HG02610 (cell line): ENCODE results near the gene CTIF.

Experiments used
- ATAC-seq: cut with Tn5 transposase; IDR thresholded peaks from one replicate; pipeline ENCODE4 v1.9.1; 2021; ENCODE audit warnings: mild to moderate bottlenecking, moderate library complexity; ENCODE audit not compliant: unreplicated experiment

CTIF gene

GRCh38 chr18:48871391-48872166 is 332.7 kb downstream of the CTIF start:
- no peak for ATAC-seq

DNA sequence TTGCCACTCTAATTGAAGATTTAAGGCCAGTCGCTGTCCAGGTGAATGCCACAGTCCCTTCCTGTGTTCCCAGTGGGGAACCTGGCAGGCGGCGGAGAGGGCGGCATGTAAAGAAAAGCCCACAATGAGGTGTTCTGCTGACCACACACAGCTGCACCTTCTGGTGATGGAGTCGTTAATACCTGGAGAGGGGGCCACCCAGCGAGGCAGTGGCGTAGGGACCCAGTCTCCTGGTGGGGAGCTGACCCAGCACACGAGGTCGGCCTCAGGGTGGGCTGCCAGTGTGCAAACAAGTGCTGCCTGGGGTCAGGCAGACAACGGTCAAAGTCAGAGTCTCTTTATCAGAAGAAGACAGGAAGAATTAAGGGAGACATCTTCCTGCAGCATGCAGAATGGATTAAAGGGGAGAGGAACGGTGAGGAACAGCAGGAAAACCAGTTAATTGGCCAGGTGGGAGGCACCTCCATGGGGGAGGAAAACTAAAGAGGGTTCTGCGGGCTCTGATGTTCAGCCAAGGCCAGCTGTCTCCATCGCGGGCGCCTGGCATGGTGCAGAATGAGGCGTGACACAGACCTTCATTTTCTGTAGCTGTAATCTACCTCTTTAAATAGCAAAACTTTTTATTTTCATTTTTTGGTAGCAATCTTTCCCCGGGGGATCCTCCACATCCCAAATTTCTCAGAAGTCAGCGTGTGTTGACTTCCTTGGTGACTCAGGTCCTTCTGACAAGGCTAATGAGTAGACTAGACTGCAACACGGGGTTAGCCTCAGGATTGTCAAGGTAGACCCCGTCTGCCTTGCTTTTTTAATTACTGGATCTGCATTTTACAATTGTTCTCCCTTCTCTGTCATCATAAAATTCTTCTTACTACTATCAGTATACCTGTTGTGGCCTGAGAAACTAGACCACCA is 333.7 kb downstream of the CTIF start:
- no peak for ATAC-seq

DNA sequence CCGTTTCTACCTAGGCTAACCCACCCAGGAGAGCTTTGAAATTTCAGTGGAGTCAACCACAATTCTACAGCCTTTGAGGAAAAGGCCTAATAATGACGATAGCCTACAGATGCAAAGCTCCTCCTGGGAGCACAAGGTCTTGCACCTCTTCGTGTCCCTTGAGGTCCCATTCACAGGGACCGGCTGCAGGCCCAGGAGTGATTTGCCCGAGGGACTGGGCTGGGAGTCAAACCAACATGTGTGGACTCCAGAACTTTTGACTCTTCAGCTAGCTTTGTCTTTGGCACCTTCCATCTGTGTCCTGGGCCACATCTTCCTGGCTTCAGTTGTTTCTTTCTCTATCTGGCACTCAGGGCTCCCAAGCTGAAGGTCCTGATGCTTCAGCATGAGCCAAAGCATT is 335.4 kb downstream of the CTIF start:
- ATAC-seq: no peak

DNA sequence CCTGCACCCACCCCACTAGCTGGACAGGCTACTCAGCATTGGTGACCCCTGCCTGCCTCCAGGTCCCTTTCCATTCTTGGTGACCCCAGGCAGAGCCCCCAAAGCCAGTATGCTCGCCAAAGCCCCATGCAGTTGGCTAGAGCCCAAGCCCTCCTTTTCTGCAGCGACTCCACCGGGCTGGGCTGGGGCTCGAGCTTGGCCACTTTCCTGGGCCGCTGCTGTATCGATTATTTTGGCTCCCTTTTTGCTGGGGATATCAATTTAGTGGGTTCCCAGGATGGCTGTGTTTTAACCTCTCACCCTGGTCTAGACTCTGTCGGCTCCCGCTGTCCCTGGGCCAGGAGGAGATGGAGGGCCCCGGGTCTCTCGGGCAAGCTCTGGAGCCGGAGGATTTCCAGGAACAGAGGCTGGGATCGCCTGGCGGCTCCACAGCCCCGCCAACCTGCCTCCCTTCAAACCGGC is 335.9 kb downstream of the CTIF start:
- no peak for ATAC-seq

DNA sequence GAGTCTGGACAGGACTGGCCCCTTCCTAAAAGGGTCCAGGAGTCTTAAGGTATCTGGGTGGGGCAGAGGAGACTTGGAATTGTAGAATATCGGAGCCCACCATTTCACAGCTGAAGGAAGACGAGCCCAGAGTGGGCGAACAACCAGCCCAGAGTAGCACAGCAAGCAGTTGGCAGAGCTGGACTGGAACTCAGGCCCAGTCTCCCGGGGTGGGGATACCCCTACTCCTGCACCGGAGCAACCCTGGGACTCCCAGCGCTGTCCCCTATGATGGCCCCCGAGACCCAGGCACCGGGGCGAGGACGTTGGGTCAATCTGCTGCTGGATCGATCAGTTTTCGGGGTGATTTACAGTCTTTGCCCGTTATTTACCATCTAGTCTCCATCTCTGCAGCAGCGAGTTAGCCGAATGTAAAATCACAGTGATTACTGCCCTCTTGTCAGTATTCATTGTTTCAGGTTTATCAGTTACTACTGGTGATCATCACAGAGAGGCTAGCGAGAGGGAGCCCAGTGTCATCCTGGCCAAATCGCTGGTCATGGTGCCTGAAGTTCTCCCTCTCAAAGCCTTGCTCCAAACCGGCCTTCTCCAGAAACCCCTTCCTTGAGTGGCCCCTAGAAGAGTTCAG is 336.6 kb downstream of the CTIF start:
- ATAC-seq: no peak

- ATAC-seq: no peak
These were observed 337.2 kb downstream of the CTIF start for GRCh38 chr18:48875942-48876511.

- no peak for ATAC-seq
These were observed 337.8 kb downstream of the CTIF start for GRCh38 chr18:48876590-48876989.

DNA sequence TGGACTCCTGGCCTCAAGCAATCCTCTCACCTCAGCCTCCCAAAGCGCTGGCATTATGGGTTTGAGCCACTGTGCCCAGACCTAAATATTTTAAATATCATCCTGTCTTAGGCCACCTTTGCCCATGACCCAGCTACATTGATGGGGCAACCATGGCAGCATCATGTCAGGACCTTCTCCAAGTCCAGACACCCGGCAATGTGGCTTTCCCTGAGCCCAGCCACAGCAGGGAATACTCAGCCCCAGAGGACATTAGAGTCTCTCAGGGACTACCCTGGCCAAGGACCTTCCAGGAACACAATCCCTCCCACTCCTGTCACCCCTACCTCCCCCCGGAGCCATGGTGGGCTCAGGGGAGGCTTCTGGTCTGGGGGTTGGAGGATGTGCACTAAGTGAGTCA is 339.1 kb downstream of the CTIF start:
- no peak for ATAC-seq

GRCh38 chr18:48878471-48878870 is 339.6 kb downstream of the CTIF start:
- ATAC-seq: no peak

DNA sequence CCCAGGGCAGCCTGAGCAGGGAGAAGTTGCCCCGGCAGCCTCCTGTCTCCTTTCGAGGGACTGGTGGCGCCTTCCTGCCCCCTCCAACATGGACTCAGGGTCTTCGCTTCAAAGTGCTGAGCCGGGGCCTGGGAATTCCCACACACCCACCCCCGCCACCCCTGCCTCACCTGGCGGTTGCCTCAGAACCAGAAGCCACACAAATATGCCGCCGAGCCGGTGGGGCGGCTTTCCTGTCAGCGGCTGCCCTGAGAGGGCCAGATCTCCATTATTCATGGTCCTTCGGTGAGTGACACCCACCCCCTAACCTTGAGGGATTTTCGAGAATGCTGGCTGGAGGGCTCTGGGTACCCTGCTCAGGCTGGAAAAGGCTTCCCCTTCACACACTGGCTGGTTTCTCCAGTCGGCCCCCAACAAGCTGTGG is 340.2 kb downstream of the CTIF start:
- no peak for ATAC-seq

GRCh38 chr18:48880931-48881330 is 342.1 kb downstream of the CTIF start:
- ATAC-seq: no peak

- ATAC-seq: no peak
These were observed 343.5 kb downstream of the CTIF start for GRCh38 chr18:48882379-48882778.

DNA sequence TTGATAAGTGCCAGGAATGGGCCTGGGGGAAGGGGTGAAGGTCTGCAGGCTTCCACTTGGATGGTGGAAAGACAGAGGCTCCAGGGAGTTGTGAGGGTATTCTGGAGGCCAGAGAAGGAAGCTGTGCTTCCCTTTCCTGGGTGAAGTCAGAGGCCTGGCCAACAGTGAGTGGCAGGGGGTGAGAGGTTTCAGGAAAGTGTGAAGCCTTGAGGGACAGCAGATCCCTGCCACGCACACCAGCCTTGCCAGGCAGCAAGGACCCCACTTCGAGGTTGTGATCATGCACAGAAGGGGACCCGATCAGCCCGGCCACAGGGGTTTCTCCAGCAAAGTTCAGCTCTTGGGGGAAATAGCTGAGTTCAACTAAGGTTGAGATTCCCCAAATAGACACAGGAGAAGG is 345.5 kb downstream of the CTIF start:
- no peak for ATAC-seq

DNA sequence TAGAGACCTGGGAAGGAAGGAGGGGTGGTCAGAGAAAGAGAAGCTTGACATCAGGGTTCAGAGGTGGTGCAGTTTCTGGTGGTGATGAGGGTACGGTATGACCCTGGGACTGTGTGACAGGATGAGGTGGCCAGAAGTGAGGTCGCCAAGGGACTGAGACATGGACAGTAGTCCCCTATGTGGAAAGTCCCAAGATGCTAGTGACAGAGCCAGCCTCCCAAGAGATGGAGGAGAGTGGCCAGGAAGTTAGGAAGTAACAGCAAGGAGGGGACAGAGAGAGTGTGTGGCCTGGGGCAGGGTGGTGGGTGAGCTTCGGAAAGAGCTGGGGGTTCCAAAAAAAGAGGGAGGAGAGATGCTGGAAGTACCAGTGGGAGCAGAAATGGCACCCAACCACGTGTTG is 345.9 kb downstream of the CTIF start:
- ATAC-seq: no peak

- no peak for ATAC-seq
These were observed 346.6 kb downstream of the CTIF start for GRCh38 chr18:48885266-48885923.

DNA sequence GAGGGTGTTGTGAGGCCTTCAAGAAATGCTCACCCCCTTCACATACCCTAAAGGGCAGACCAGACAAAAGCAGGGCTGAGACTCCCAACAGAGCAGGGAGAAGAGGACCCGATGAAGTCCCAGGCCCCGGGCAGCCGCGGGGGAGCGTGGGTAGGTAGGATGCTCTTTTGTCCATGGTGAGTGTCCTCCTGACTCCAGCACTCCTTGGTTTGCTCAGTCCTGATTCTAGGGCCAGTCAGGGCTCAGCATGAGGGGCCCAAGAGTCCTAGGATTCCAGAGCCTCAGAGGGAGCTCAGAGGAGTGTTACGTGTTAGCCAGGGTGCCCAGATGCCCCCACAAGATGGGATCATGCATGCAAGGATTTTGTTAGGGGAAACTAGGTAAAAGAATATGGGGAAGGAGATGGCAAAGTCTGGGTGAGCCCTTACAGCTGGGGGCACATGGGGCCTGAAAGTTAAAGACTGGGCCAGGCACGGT is 347.1 kb downstream of the CTIF start:
- ATAC-seq: no peak

- no peak for ATAC-seq
These were observed 347.9 kb downstream of the CTIF start for GRCh38 chr18:48886520-48887293.

DNA sequence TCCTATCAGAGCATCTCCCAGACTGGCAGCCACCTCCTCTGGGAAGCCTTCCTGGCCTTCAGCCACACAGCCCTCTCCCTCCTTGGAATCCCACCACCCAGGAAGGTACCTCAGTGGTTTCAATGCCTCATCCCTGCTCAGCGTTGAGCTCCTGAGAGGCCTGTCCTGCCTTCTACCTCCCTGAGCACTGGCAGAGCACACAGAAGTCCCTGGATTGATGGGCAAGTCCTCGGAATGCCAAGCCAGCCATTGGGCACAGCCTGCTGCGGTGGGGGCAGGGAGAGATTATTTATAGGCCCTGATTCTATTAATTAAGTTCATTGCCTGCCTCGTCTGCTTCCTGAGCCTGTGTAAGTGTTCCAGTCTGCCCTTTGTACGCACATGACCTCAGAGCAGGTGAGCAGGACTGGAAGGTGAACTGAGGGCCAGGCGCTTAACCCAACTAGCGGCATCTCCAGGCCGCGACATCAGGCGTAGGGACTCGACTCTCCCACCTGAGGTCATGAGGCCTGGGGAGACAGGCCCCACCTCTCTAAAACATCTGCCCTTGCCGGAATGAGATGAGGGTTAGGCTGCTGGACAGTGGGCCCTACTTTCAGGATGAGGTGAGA is 348.6 kb downstream of the CTIF start:
- no peak for ATAC-seq
